COLO829 (cell line): Measurements from ENCODE around the gene COX7A2.
A peak's percentile ranks its signal among the peaks of the same experiment; 100 is the strongest.

Source experiments
- DNase-seq: peaks from one replicate; pipeline ENCODE4 v3.0.0; 2012; ENCODE audit warnings: low spot score

COX7A2 gene

DNA sequence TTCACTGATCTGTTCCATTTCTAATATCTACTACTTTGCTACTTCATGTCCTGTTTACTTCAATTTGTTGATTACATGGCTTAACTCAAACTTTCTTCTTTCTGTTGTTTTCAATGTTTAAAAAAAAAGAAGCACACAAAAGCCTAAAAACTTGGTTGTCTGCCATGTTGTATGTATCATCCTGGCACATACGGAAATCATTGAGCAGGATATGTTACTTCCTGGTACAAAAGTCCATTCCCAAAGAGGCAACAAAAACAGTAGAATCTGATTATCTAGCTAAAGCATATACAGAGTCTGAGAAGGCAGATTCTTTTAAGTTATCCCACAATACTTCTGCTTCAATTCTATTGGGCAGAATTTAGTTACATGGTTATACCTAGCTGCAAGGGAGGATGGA lies 23.2 kb downstream of the COX7A2 start:
- no peak for DNase-seq

DNA sequence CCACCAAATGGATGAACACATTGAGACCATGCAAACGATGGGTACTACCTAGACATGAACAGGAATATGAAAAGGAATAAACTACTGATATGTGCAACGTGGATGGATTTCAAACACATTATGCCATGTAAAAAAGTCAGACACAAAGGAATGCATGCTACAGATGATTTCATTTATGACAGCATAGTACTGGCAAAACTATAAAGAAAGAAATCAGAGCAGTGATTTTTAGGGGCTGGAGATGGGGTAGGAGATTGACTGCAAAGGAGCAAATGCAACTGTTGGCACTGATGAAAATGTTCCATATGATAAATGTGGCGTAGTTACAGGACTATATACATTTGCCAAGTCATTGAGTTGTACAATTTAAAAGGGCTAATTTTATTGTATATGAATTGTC lies 24.3 kb downstream of the COX7A2 start:
- DNase-seq = no peak

DNA sequence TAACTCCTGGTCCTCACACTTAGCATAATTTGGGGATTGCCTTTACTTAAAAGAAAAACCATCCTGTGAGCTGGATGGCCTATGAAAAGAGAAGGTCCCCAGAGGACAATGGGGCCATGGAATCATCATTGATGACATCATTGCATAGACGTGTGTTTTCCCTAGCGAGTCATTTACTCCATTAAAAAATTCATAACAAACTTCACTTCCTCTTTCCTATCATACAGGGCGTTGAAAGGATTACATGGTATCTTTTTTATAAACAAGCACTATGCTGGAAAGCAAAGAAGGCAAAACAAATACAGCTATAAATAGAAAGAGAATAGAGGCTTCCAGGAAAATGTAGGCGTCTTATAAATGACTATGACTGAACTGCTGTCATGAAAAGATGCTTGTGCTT lies 26.4 kb downstream of the COX7A2 start:
- DNase-seq = no peak

DNA sequence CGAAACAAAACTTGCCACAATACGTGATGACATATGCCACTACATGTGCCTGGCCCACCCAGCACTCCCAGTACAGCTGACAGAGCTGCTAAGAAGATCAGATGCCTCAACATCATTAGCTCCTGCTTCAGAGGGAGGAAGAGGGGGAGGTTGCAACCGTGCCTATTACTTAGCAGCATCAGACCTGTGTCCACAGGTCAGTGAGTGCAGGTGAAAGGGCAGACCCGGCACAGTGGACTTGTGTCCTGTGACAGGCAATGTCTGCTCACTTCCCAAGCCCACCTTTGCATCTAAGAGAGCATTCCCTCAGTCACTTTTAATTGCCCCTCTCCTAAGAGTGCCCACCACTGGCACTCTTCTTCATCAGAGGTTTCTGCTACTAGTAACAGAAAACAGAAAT lies 28.3 kb downstream of the COX7A2 start:
- DNase-seq = no peak

DNA sequence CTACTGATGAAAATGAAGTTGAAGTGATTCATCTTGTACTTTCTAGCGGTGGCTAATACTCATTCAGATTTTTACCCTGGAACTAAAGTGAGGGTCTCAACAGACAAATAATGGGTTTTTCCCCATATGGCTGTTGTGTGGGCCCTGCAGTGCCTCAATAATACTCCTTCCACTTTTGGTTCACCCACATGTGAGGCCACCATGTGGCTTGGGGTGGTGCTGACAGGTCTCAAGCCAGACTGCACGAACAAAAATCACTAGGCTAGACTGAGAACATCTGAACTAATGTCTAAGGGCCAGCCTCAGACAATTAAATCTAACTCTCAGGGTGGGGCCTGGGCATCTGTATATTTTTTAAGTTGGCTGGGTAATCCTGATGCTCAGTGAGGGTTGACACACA lies 29.9 kb downstream of the COX7A2 start:
- DNase-seq = no peak

DNA sequence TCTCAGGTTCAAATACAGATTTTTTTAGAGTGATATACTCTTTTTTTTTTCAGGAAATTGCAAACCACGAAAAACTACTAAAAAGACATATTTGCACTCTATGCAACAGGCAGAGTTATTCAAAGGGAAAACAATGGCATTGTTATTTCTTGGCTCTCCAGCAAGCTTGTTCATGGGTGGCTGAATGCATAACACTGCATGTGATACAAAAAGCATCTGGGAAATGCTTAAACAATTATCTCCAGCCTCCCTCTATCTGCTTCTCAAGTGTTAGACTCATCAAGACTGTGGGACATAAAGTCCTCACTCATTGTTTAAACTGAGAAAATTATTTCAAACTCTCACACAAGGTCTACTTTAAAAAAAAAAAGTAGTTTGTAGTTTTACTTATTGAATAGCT lies 30.5 kb downstream of the COX7A2 start:
- DNase-seq = no peak

DNA sequence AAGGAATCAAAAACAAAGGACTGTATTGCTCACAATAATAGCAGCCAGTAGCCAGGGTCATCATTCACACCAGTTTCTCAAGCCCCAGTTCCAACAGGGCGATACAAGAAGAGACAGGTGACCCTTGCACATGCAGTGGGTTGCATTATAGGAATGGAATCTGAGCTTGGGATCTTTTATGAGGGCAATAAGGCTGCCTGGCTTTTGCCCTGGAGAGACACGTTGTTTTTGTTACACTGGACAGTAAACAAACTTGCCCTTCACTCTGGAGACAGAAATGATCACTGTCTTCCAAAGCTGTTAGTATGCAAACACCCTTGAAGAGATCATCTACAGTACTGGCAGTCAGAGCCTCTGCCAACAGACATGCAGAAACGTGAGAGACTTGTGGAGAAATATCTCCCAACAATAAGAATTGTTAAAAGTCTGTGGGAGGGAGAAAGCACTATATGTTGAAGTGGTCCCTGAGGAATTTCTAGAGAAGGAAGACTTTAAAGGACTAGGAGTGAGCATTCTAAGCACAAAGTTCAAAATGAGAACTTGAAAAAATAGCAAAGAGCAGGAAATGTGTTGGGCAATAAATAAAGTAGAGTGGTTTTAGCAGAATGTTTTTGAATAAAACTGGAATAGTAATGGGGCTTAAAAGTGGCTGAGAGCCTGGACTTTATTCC lies 31.5 kb downstream of the COX7A2 start:
- no peak for DNase-seq

DNA sequence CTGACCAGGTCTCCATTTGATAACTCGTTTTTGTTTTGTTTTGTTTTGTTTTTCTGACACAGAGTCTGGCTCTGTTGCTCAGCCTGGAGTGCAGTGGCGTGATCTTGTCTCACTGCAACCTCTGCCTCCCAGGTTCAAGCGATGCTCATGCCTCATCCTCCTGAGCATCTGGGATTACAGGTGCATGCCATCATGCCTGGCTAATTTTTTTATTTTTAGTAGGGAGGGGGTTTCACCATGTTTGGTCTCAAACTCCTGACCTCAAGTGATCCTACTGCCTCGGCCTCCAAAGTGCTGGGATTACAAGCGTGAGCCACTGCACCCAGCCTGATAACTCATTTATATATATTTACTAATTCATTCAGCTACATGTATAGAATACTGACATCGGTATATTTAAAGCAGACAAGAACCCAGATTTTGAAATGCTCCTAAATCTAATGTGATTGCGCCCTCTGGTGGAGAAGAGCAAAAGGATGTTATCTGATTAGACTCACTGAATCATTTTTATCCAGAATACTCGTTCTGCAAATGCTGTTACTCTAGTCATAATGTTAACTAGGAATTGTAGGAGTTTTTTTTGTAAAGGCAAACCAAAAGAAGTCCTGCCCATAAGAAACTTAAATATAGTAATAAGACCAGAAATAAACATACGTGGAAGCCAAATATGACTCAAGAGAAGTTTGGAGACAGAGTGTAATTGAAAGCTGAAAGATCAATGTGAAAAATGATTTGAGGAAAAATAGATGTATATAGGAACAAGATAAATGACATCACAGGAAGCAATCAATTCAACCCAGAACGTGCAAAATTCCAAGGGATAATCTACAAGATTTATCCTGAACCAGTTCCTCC lies 32.5 kb downstream of the COX7A2 start:
- DNase-seq = no peak

DNA sequence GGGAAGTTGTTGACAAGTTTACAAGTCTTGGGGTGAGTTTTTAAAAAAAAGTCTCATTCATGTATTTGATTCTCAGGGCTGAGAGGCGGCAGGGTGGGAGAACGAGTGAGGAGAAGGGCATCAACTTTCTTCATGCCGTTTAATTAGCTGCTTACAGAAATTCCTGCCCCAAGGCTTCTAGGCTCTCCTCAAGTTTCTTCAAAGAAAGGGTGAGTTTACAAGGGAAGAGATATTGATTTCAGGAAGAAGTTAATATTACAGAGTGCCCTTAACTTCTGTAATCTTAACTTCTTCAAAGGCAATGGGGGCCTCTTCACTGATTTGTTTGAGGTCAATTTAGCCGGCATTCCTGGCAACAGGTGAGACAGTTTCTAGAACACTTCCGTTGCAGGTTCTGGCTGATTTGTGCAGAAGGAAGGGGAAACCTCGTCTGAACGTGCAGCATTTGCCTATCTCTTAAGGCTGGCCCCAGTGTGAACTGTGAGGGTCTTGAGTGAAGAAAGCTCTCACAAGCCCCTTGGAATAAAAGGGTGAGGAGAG lies 34.3 kb downstream of the COX7A2 start:
- no peak for DNase-seq

DNA sequence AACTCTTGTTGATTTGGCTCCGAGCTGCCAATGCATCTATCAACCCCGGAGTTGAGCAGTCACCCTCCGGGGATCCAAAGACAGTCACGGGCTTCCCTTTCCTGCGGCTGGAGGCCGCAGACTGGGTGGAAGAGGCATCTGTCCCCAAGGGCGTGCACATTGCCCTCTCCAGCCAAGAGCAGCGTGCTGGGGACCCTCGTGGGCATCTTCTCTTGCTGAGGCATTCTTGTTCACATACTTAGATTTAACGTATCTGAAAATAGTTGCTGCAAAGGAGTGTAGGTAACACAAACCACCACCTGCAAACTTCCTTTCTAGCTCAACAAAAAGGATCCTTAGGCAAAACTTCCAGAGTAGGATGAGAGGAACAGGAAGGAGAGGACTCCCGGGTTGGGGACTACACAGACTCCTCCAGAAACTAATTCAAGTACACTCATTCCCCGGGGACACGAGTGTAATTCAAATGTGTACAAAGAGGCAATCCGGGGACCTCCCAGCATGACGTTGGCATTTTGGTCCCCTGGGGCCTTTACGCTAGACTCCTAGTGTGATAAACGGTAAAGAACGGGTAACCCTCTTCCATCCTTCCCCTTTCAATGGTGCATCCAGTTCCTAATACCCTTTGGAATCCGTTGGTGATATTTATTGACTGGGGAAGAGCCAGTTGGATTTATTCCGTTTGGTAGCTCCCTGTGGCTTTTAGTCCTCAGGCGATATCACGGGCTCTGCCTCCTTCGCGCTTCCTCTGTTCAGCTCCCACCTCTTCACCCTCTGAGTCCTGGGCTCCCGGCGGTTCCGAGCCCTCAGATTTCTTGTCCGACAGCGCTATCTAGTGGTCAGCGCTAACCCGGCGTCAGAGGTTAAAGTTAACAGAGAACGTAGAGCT lies 35.1 kb downstream of the COX7A2 start:
- DNase-seq = no peak

DNA sequence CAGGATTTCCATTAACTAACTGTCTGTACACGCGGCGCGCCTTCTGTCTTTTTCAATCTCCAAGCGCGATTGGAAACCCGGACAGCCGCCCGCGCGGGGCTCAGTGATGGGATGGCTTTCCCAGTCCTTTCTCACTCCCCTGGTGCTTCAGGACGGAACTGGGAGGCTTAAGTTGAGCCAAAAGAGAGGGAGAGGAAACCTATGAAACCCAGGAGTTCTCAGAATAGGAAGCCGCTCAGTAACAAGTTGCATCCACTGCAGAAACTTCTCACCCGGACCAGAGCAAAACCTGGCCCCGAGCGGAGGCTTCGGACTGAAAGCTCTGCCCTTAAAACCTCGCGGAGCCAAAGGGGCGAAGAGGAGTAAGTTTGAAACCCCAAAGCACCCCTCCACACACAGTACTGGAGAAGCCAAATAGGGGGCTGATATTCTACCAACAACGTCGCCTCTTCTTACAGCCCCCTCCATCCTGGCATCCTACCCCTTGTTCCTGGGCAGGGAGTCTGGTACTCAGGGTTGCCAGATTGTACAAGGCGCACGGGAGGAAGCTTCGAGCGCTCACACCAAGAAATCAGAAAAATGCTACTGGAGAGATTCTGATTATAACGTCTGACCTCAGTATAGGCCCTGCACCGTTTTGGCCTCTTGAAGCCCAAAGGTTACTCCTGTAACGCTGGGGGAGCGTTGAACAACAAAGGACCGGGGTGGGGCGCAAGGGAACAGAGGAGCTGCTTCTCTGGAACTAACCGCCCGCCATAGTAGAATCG lies 36.8 kb downstream of the COX7A2 start:
- DNase-seq = no peak

DNA sequence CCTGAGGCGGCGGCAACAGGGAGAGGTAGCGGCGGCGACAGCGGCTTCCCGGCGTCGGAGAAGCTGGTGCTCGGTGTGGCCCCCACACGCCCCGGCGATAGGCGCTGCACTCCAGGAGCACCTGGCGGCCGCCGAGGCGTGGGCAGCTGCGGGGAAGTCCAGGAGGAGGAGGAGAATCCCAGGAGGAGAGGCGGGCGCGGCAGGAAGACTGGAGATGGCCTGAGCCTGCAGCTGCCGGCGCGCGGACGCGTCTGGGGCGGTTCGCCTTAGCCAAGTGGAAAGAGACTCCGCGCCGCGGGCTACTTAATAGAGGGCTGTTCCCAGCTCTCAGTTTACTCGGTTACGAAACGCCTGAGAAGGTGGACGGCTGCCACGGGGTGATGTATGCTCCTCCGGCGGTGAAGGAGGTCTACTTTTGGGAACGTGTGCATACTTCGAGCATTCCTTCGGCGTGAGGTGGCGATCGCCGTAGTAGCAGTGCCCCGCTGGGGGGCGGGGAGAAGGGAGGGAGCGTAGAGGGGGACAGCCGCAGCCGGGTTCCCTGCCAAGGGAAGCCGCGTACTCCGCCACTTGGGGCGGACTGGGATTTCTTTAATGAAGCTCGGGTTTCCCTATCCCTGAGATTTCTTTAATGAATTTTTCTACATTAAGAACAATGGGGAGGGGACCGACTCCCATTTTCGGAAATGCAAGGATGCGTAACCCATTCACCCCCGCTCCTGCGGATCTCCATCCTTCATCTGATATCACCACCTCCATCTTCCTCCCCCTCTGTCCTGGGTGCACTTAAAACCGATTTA lies 37.6 kb downstream of the COX7A2 start, which contains the start of gene COL12A1:
Gene COL12A1 (minus strand): TSS at position 278 of the 800 bp plus-strand sequence. CDS start 3,261 bp downstream, outside the sequence.
- DNase-seq = no peak

DNA sequence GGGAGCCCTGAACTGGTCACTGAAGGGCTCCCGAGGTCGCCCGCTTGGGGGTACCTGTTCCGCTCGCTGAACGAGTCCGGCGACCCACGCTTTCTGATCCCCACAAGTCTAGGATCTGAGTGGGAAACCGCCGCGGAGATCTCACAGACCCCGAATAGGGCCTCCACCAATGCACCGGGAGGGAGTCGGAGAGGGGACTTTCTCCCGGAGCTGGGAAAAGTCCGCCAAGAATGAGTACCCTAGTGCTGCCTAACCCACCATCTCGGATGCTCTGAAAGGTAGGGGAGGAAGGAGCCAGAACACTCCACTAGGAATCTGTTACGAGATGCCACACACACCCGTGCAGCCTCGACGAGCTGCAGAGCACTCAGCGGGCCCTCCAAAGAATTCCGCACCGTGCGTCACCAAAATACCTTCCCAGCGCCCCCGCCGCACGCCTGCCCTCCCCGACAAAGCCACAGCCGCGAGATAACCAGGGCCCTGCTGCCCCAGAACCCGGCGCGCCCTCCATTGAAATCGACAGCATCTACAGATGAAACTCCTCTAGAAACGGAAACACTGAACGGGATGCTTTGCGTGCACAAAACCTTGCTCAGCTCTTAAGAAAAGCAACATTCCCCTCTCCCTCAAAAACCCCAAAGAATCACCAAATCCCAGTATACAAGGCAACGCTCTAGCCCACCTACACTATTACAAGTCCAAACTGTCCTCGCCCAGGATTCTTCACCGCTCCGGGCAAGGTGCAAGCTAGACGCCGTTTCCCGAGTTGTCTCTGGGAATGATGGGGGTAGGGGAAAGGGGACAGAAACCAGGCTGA lies 38.4 kb downstream of the COX7A2 start:
- DNase-seq = no peak

DNA sequence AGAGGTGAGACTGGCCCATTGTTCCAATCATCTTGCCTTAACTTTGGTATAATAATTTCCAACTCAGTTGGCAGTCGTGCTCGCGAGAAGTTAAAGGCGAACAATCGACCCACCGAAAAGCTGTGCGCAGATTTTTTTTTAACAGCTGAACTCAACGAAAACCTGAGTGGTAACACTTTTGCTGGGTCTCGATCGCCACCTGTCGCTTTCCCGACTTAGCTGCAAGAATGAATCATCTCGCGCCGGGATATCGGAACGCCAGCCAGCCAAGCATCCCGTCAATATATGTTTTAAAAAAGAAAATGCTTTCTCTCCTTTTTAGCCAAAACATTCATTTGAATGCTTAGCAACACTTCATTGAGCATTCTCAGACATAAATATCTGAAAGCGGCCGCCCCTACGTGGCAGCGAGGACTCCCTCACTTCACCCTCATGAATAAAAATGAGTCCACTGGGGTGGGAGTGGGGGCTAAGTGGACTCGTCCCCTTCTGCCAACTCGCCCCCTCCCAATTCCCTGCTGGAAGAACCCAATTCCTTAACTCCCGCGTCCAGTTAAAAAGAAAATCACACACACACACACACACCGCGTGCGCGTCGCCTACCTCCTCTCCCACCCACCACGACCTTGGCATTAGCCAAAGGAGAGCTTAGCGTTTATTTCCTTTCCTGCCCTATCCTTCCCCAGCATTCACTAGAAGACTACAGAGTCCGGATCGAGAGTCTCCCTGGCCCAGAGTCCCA lies 39.2 kb downstream of the COX7A2 start:
- DNase-seq = peak; percentile 79

DNA sequence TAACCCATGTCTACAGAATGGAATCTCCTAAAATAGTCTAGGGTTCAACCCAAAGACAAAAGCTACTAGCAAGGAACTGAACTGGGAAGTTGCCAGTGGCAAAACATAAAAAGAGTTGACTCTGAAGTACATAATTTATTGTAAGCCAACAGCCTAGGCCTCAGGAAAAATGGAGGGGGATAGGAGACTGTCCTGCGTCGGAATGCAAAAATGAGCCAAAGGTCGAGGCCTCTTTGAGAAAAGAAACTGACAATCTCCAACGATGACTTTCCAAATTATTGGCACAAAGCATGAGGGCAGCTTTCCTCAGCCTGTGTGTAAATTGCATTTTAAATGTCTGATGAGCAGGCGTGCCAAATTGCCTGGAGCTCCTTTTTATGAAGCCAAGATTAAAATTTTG lies 39.9 kb downstream of the COX7A2 start:
- no peak for DNase-seq

DNA sequence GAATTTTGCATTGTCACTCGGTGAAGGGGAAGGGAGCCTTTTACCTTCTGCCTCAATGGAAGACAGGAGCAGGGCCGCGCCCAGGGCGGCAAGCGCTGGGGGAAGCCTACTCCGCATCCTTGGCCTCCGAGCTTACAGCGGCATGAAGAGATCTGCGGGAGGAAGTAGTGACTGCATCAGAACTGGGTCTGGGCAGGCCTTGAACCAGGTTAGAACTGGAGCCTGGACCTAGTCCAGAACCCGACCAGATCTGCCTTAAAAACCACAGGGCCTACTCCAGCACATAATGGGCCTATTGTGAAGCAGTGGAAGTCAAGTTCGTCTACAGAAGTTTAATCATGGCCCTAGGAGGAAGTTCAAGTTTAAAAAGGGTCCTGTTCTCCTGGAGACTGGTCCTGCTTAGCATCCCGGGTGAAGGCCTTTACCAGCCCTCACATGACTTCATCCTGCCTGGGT lies 40.9 kb downstream of the COX7A2 start:
- DNase-seq = peak; percentile 60

DNA sequence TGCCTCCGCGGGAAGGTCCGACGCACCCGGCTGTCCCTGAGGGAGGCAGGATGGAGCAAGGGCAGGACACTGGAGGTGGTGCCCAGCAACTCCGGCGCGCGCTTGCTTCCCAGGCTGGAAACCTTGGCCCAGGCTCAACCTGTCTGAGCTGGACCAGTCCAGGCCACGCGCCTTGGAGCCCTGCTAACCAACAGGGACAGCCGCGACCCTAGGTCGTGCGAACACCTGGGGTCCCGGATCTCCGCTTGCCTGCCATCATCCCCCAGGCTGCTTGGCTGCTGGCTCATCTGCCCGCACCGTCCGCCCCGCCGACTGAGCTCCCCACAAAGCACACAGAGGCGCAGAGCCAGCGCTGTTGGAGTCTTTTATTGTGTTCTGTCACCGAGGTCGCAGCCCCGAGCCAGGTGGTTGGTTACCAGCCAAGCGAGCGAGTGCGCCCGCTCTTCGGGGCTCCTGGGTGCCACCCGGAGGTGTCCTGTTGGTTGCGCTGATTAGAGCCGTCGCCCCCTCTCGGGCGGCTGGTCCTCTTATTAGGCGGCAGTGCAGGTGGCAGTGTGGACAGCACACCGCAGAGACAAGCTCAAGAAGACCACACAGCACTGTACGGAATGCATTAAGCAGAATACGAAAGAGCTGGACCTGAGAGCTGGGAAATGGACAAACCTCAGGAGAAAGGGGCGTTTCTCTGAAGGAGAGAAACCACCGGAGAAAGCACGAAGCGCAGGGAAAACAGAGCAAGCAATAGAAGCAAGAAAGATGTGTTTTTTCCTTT lies 41.5 kb downstream of the COX7A2 start:
- DNase-seq = no peak

DNA sequence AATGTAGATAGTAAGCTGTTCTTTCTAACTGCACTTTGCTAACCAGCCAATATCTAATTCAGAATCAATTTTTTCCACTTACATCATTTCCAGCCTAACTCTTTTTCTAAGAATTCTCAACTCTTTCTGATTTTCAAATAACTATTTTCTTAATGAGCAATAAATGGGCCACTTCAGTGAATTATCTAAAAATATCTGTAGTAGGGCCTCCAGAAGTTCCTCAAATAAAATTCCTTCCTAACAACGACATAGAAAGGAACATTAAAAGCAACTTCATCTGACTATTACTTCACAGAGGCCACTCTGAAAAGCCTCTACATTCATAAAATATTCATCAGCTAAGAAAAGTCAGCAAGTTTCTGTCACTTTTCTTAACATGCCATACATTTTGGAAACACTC lies 42.6 kb downstream of the COX7A2 start:
- DNase-seq = no peak
